ENCODE measurements around the gene PRPF18. TPM values are rescaled to one million over a fixed set of nuclear protein-coding genes. Genes with fewer than 3 reads are reported as not detected.

The PRPF18 gene
- total and polyA plus RNA-seq, 5 donors from 2014 or later = 29.6 to 43.7 (median 40.9) TPM

DNA sequence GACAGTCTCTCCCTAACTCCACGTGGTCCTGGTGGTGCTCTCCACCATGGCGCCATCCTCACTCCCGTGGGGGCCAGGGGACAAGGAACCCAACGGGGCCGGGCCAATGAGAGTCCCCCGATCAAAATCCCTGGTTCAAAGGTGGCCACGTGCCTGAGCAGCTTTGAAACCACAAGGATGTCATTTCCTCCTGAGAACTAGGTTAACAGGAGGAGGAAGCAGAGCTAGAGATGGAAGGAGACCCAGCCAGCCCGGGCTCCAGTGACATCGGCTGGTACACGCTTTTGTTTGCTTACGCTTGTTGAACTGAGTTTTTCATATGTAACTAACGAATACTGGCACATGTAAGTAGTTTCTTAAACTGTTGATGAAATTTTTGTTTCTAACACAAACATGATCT is 61.7 kb downstream of the PRPF18 start:
- no peaks in the 10 kb centered on the region for H3K9me3 ChIP-seq (ENCODE audit: control insufficient read depth in 2 of 2, low read length in 2 of 2)
- DNase-seq (peak in 1 of 3 donors; percentile 4), ATAC-seq (ENCODE audit: low read depth in 2 of 2) (no peak)
- no peaks in the 10 kb centered on the region for H3K4me1 ChIP-seq (ENCODE audit: control insufficient read depth, insufficient read depth, low read length, poor library complexity, severe bottlenecking)
- Mint-ChIP-seq H3K36me3 (peaks cover 37% of the 10 kb centered on the region), H3K4me3 (no peak overlapping the region), H3K9me3 (peaks cover 0 to 1% (median 0%) of the 10 kb centered on the region in 7 donors), H3K4me1 (peaks cover 0 to 16% (median 9%) of the 10 kb centered on the region in 4 donors), H3K27ac (no peak overlapping the region), H3K27me3 (no peaks in the 10 kb centered on the region)
- no peaks in the 10 kb centered on the region for H3K27me3 ChIP-seq (ENCODE audit: control insufficient read depth, insufficient read depth, low read length)
- peaks cover 14% of the 10 kb centered on the region for H3K36me3 ChIP-seq (ENCODE audit: control insufficient read depth, insufficient read depth, low read length)
- no peak overlapping the region for H3K4me3 ChIP-seq (ENCODE audit: low read depth, low read length)
- H3K27ac ChIP-seq (ENCODE audit: insufficient read depth, low read length, poor library complexity, severe bottlenecking) = no peak overlapping the region

DNA sequence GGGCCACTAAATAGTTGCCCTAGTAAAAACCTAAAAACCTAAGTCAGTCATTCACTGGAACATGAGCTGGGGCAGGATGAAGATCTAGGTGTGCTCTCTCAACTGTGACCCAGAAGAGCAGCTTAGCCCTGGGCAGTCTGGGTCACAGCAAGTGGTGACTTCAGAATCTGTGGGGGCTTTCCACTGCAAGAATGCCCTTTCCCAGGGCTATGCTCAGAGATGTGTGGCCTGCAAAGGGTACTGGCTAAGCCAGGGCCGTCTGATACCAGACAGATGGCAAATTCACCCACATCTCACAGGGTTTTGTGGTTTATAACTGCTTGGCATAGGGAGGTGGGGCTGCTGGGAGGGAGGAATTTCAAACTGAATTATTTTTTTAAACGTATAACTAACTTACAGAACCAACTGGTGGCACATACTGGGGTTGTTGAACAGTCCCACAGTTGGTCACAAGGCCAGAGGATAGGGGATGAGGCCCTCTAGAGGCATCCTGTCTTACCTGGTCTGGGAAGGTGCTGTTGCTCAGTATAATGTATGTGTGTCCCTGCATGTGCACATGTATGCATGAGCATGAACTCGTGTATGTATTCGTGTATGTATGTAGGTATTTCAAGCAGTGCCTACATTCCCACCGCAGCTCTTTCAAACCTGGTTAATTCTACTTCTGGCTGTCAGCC is 63.2 kb downstream of the PRPF18 start:
- Histone ChIP-seq H3K4me1 (ENCODE audit: control insufficient read depth, insufficient read depth, low read length, poor library complexity, severe bottlenecking) (no peaks in the 10 kb centered on the region), H3K27ac (ENCODE audit: insufficient read depth, low read length, poor library complexity, severe bottlenecking) (no peak overlapping the region), H3K9me3 (ENCODE audit: control insufficient read depth in 2 of 2, low read length in 2 of 2) (no peaks in the 10 kb centered on the region), H3K4me3 (ENCODE audit: low read depth, low read length) (no peak overlapping the region), H3K36me3 (ENCODE audit: control insufficient read depth, insufficient read depth, low read length) (peaks cover 11% of the 10 kb centered on the region), H3K27me3 (ENCODE audit: control insufficient read depth, insufficient read depth, low read length) (no peaks in the 10 kb centered on the region)
- H3K27ac Mint-ChIP-seq = peak overlapping the region in 1 of 3 donors; percentile 23
- ATAC-seq (ENCODE audit: low read depth in 2 of 2) (no peak), DNase-seq (no peak)
- H3K4me3 Mint-ChIP-seq = no peak overlapping the region
- no peaks in the 10 kb centered on the region for H3K9me3 Mint-ChIP-seq
- no peaks in the 10 kb centered on the region for H3K27me3 Mint-ChIP-seq
- H3K4me1 Mint-ChIP-seq = peaks cover 0 to 16% (median 11%) of the 10 kb centered on the region in 4 donors
- H3K36me3 Mint-ChIP-seq = peaks cover 29% of the 10 kb centered on the region

DNA sequence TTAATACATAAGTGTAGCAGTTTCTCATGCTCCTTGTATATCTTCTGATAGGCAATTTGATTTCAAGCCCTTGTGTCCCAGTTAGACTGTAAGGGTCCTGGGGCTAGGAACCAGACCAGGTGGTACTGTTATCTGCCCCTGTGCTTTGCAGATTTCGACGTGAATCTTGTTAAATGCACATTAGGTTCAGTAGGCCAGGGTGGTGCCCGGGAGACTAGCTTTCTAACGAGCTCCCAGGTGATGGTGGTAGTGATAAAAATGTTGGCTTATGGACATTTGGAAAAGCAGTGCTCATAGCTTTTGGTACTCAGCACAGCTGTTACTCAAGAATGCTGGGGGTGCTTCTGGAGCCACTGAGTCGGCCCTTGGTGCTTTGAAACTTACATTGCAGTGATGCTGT is 64.2 kb downstream of the PRPF18 start:
- no peak overlapping the region for H3K27ac Mint-ChIP-seq
- ATAC-seq (ENCODE audit: low read depth in 2 of 2) = no peak
- no peaks in the 10 kb centered on the region for H3K27me3 Mint-ChIP-seq
- no peak overlapping the region for H3K27ac ChIP-seq (ENCODE audit: insufficient read depth, low read length, poor library complexity, severe bottlenecking)
- no peaks in the 10 kb centered on the region for H3K27me3 ChIP-seq (ENCODE audit: control insufficient read depth, insufficient read depth, low read length)
- DNase-seq = no peak
- no peaks in the 10 kb centered on the region for H3K9me3 Mint-ChIP-seq
- H3K4me3 Mint-ChIP-seq = no peak overlapping the region
- no peaks in the 10 kb centered on the region for H3K4me1 ChIP-seq (ENCODE audit: control insufficient read depth, insufficient read depth, low read length, poor library complexity, severe bottlenecking)
- no peaks in the 10 kb centered on the region for H3K9me3 ChIP-seq (ENCODE audit: control insufficient read depth in 2 of 2, low read length in 2 of 2)
- H3K36me3 Mint-ChIP-seq = peaks cover 26% of the 10 kb centered on the region
- H3K4me3 ChIP-seq (ENCODE audit: low read depth, low read length) = no peak overlapping the region
- H3K4me1 Mint-ChIP-seq = peaks cover 0 to 16% (median 11%) of the 10 kb centered on the region in 4 donors
- H3K36me3 ChIP-seq (ENCODE audit: control insufficient read depth, insufficient read depth, low read length) = peaks cover 11% of the 10 kb centered on the region

DNA sequence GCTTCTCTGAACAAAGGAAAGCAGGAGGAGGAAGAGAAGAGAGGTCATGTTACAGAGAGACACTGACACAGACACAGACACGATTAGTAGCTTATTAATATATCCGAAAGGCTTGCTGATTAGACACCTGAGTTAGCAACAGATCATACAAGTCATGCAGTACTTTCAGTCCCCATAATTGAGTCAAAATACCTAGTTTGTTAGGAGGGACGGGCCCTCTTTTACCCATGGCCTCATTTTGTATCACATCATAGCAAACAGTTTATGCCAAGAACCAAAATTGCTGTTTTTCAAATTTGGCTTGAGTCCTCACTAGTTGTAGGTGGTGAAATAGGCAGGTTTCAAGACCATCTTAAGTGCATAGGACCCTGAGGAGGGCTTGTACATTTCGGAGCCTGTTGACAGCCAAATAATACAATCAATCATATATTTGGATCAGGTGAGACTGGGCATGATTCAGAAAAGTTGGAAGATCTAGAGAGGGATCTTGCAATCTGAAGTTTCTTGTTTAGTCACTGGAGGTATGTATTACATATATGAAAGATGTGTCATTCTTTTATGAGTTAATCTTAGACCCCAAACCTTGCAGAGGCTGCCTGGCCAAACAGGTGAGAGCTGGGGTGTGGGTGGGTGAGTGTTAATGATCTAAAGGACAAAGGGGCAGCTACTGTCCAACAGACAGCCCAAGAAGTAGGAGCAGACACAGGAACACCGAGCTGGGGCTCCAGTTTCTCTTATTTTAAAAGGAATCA is 65.4 kb downstream of the PRPF18 start:
- no peak for ATAC-seq (ENCODE audit: low read depth in 2 of 2)
- H3K4me1 Mint-ChIP-seq = peaks cover 0 to 16% (median 11%) of the 10 kb centered on the region in 4 donors

DNA sequence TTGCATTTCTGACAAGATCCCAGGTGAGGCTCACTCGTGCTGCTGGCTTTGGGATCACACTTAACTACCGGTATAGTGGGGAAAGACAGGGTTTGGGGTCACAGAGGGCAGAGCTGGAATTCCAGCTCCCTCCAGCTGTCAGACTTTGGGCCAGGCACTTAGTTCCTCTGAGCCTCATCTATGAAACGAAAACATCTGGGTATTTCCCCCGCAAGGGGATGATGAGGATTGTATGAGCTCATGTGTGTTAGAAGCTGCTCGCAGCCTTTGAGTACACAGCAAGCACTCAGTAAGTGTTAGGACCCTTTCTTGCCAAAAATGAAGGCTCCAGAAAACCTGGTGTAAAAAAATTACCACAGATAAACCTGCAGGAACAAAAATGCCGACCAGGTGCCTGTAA is 66.1 kb downstream of the PRPF18 start:
- Histone ChIP-seq H3K4me1 (ENCODE audit: control insufficient read depth, insufficient read depth, low read length, poor library complexity, severe bottlenecking) (no peaks in the 10 kb centered on the region), H3K36me3 (ENCODE audit: control insufficient read depth, insufficient read depth, low read length) (peaks cover 5% of the 10 kb centered on the region), H3K27me3 (ENCODE audit: control insufficient read depth, insufficient read depth, low read length) (no peaks in the 10 kb centered on the region), H3K4me3 (ENCODE audit: low read depth, low read length) (no peak overlapping the region), H3K9me3 (ENCODE audit: control insufficient read depth in 2 of 2, low read length in 2 of 2) (no peaks in the 10 kb centered on the region), H3K27ac (ENCODE audit: insufficient read depth, low read length, poor library complexity, severe bottlenecking) (no peak overlapping the region)
- H3K36me3 Mint-ChIP-seq = peaks cover 15% of the 10 kb centered on the region
- H3K4me1 Mint-ChIP-seq = peaks cover 0 to 15% (median 10%) of the 10 kb centered on the region in 4 donors
- no peak for DNase-seq
- no peak for ATAC-seq (ENCODE audit: low read depth in 2 of 2)
- peak overlapping the region in 1 of 3 donors; percentile 32 for H3K27ac Mint-ChIP-seq
- H3K4me3 Mint-ChIP-seq = no peak overlapping the region
- H3K9me3 Mint-ChIP-seq = no peaks in the 10 kb centered on the region
- H3K27me3 Mint-ChIP-seq = no peaks in the 10 kb centered on the region

More for the DNA sequence above, 65.4 kb downstream of the PRPF18 start:
- Histone ChIP-seq H3K27me3 (ENCODE audit: control insufficient read depth, insufficient read depth, low read length) (no peaks in the 10 kb centered on the region), H3K4me1 (ENCODE audit: control insufficient read depth, insufficient read depth, low read length, poor library complexity, severe bottlenecking) (no peaks in the 10 kb centered on the region), H3K9me3 (ENCODE audit: control insufficient read depth in 2 of 2, low read length in 2 of 2) (no peaks in the 10 kb centered on the region), H3K27ac (ENCODE audit: insufficient read depth, low read length, poor library complexity, severe bottlenecking) (no peak overlapping the region), H3K36me3 (ENCODE audit: control insufficient read depth, insufficient read depth, low read length) (peaks cover 9% of the 10 kb centered on the region), H3K4me3 (ENCODE audit: low read depth, low read length) (no peak overlapping the region)
- Mint-ChIP-seq H3K27me3 (no peaks in the 10 kb centered on the region), H3K9me3 (no peaks in the 10 kb centered on the region), H3K4me3 (no peak overlapping the region), H3K27ac (peak overlapping the region in 1 of 3 donors; percentile 4), H3K36me3 (peaks cover 18% of the 10 kb centered on the region)
- DNase-seq = no peak

DNA sequence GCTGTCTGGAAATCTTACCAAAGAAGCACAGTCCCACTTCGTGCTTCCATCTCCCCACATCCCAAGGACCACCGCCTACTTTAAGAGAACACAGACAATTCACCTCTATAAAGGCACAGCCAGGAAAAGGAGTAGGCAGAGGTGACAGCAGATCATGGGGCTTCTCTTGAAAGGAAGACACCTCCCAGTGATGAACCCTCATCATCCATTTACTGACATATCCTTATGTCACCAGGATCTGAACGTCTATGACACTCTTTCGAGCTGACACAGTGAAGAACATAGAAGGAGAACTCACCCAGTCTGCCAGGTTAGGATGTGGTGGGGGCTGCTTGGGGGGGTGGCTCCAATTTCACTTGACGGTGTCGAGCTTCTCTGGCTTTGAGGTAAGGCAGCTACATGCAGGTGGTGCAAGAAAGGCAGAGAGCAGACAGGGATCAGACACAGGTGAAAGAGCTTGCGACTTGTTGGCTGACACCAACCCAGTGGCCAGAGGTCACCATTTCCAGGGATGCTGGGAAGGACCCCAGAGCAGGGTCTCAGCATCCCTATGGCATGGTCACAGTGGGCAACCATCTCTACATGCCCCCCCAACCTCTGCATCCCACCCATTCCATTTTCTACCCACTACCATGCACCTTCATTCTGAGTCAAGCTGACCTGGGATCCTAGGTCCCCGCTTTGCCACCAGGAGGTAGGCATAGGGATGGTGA is 67.5 kb downstream of the PRPF18 start:
- H3K36me3 ChIP-seq (ENCODE audit: control insufficient read depth, insufficient read depth, low read length) = peaks cover 4% of the 10 kb centered on the region
- no peaks in the 10 kb centered on the region for H3K9me3 ChIP-seq (ENCODE audit: control insufficient read depth in 2 of 2, low read length in 2 of 2)
- Mint-ChIP-seq H3K4me1 (peaks cover 0 to 3% (median under 1%) of the 10 kb centered on the region in 4 donors), H3K4me3 (no peak overlapping the region), H3K36me3 (peaks cover 7% of the 10 kb centered on the region), H3K9me3 (no peaks in the 10 kb centered on the region), H3K27ac (no peak overlapping the region), H3K27me3 (no peaks in the 10 kb centered on the region)
- H3K27me3 ChIP-seq (ENCODE audit: control insufficient read depth, insufficient read depth, low read length) = no peaks in the 10 kb centered on the region
- H3K4me3 ChIP-seq (ENCODE audit: low read depth, low read length) = no peak overlapping the region
- DNase-seq (no peak), ATAC-seq (ENCODE audit: low read depth in 2 of 2) (no peak)
- no peak overlapping the region for H3K27ac ChIP-seq (ENCODE audit: insufficient read depth, low read length, poor library complexity, severe bottlenecking)
- H3K4me1 ChIP-seq (ENCODE audit: control insufficient read depth, insufficient read depth, low read length, poor library complexity, severe bottlenecking) = no peaks in the 10 kb centered on the region

DNA sequence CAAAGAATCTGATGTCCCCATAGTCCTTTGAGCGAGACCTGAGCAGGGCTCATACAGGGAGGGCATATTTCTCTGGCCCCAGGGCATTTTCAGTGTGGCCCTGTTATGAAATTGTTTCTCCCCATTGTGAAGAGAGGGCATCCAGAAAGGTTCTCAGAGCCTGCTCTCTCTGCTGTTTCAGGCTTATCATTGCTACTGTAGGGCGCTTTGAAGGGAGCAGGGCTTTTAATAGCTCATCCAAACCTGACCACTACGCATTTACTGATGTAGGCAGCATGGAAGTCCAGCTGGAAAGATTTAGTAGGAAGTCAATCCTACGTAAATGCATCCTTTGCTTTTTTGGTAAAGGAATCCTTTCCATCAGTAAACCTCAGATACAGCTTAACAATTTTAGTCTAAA is 68.1 kb downstream of the PRPF18 start:
- no peaks in the 10 kb centered on the region for H3K27me3 Mint-ChIP-seq
- DNase-seq (no peak), ATAC-seq (ENCODE audit: low read depth in 2 of 2) (no peak)
- H3K36me3 Mint-ChIP-seq = peaks cover 6% of the 10 kb centered on the region
- H3K9me3 ChIP-seq (ENCODE audit: control insufficient read depth in 2 of 2, low read length in 2 of 2) = no peaks in the 10 kb centered on the region
- no peak overlapping the region for H3K4me3 Mint-ChIP-seq
- H3K4me1 Mint-ChIP-seq = peaks cover 0 to 3% (median 1%) of the 10 kb centered on the region in 4 donors
- no peaks in the 10 kb centered on the region for H3K9me3 Mint-ChIP-seq
- no peaks in the 10 kb centered on the region for H3K4me1 ChIP-seq (ENCODE audit: control insufficient read depth, insufficient read depth, low read length, poor library complexity, severe bottlenecking)
- no peak overlapping the region for H3K27ac Mint-ChIP-seq
- peaks cover 4% of the 10 kb centered on the region for H3K36me3 ChIP-seq (ENCODE audit: control insufficient read depth, insufficient read depth, low read length)
- H3K4me3 ChIP-seq (ENCODE audit: low read depth, low read length) = no peak overlapping the region
- H3K27me3 ChIP-seq (ENCODE audit: control insufficient read depth, insufficient read depth, low read length) = no peaks in the 10 kb centered on the region
- no peak overlapping the region for H3K27ac ChIP-seq (ENCODE audit: insufficient read depth, low read length, poor library complexity, severe bottlenecking)

Measured in CD4-positive, CD25-positive, alpha-beta regulatory T cell (primary cell).